Neural cell (in vitro differentiated cells): Measurements from ENCODE around the gene MUC6.

Experiments
- CTCF ChIP-seq: fragments of 450-650 bp; IDR thresholded peaks from 2 replicates; pipeline ENCODE4 v1.5.1; 2014; ENCODE audit warnings: antibody characterized with exemption, mild to moderate bottlenecking, moderate library complexity; ENCODE audit not compliant: poor library complexity, severe bottlenecking
- EZH2 ChIP-seq: fragments of 200-600, 300-800 bp; shearing (Covaris generic), sonication (generic); IDR thresholded peaks from 2 replicates; pipeline ENCODE4 v1.6.1; 2014; ENCODE audit warnings: antibody characterized with exemption, low read length, borderline replicate concordance, mild to moderate bottlenecking; ENCODE audit not compliant: insufficient read depth, poor library complexity, severe bottlenecking
- REST ChIP-seq: IDR thresholded peaks from 2 replicates; pipeline ENCODE4 v1.6.1; 2012; ENCODE audit warnings: borderline replicate concordance
- TAF1 ChIP-seq: IDR thresholded peaks from 2 replicates; pipeline ENCODE4 v1.6.1; 2012; ENCODE audit warnings: low read depth

DNA sequence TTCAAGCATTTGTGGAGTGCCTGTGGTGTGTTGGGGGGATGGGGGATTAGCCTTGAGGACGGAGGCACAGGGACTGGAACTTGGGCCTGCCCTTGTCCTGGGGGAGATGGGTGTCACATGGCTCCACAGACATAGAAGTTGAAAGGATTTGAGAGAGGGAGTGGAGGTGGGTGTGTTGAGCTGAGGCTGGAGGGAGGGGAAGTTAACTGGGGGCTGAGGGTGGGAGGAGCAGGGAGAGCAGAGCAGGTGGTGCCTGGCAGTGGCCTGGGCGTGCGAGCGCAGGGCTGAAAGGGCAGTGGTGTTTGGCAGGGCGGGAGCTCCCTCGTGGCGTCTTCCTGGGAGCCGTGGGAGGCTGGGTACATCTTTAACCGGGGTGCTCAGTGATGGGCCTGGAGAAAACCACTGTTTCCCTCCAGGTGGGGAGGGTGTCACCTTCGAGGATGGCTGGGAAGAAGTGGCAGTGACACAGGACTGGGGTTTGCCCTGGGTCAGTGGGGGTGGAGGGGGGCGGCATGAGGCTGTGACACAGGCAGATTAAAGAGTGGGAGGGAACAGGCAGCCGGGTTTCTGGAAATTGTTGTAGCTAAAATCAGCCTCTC, 65.3 kb downstream of the MUC6 start:
- TF ChIP-seq CTCF (no peak), EZH2 (no peak), TAF1 (no peak), REST (no peak)
